Smooth muscle cell (in vitro differentiated cells): ENCODE results near the gene ZNF629. TPM values are rescaled to one million over a fixed set of nuclear protein-coding genes. Genes with fewer than 3 reads are reported as not detected.

Experiments used
- DNase-seq: peaks from one replicate; lab custom pipeline; 2025; ENCODE audit not compliant: unreplicated experiment; lab: John Stamatoyannopoulos, UW
- H2AFZ ChIP-seq: fragments of 200-600 bp; sonication (generic); 2 replicates; pipeline ENCODE4 v1.6.0; 2016; ENCODE audit warnings: antibody characterized with exemption, low read depth, mild to moderate bottlenecking
- H3F3A ChIP-seq: fragments of 200-600 bp; sonication (generic); 2 replicates; pipeline ENCODE4 v1.6.0; 2017; ENCODE audit warnings: antibody characterized with exemption, low read depth
- H3K27ac ChIP-seq: fragments of 200-600 bp; sonication (generic); 2 replicates; pipeline ENCODE4 v1.5.1; 2016; ENCODE audit warnings: low read depth, mild to moderate bottlenecking
- H3K27me3 ChIP-seq: fragments of 200-600 bp; sonication (generic); 2 replicates; pipeline ENCODE4 v1.6.1; 2016; ENCODE audit warnings: low read depth, mild to moderate bottlenecking
- H3K36me3 ChIP-seq: fragments of 200-600 bp; sonication (generic); 2 replicates; pipeline ENCODE4 v1.5.1; 2016; ENCODE audit warnings: low read depth
- H3K4me1 ChIP-seq: fragments of 200-600 bp; sonication (generic); 2 replicates; pipeline ENCODE4 v1.5.1; 2016; ENCODE audit warnings: low read depth
- H3K4me2 ChIP-seq: fragments of 200-600 bp; sonication (generic); 2 replicates; pipeline ENCODE4 v1.6.0; 2016; ENCODE audit warnings: mild to moderate bottlenecking
- H3K4me3 ChIP-seq: fragments of 200-600 bp; sonication (generic); 2 replicates; pipeline ENCODE4 v1.5.1; 2016; ENCODE audit warnings: mild to moderate bottlenecking
- H3K79me2 ChIP-seq: fragments of 200-600 bp; sonication (generic); 2 replicates; pipeline ENCODE4 v1.6.0; 2016; ENCODE audit warnings: low read depth, mild to moderate bottlenecking
- H3K9ac ChIP-seq: fragments of 200-600 bp; sonication (generic); 2 replicates; pipeline ENCODE4 v1.6.0; 2016; ENCODE audit warnings: low read depth
- H3K9me3 ChIP-seq: fragments of 200-600 bp; sonication (generic); replicated peaks from 2 replicates; pipeline ENCODE4 v1.5.1; 2016; ENCODE audit warnings: low read depth
- H4K20me1 ChIP-seq: fragments of 200-600 bp; sonication (generic); 2 replicates; pipeline ENCODE4 v1.6.0; 2016; ENCODE audit warnings: low read depth
- whole genome bisulfite sequencing: methylation state at CpG from one replicate; pipeline ENCODE4 v1.1.7; 2016; ENCODE audit warnings: low lambda C conversion rate; 5-methylcytosine and 5-hydroxymethylcytosine counted together
- polyA plus RNA-seq: library from polyadenylated mRNA; unstranded; fragments of >200 nt; fragmentation: Nextera tagmentation; extraction: Ambion mirVana; gene quantifications from 2 replicates; pipeline ENCODE4 v1.2.1, GENCODE V29; 2016
- total RNA-seq: library from RNA; depleted of rRNA; stranded (reverse); fragments of >200 nt; gene quantifications from 2 replicates; pipeline ENCODE4 v1.2.3, GENCODE V29; 2014
- TF ChIP-seq, protein P1 (sequence below): fragments of 200-600 bp; sonication (generic); IDR thresholded peaks from 2 replicates; pipeline ENCODE4 v1.5.1; 2017; ENCODE audit warnings: borderline replicate concordance, mild to moderate bottlenecking, antibody characterized with exemption; ENCODE audit not compliant: insufficient read depth, poor library complexity, severe bottlenecking

The ZNF629 gene
- total and polyA plus RNA-seq, 2 experiments from 2014 or later = 11.6 to 13.4 TPM

DNA sequence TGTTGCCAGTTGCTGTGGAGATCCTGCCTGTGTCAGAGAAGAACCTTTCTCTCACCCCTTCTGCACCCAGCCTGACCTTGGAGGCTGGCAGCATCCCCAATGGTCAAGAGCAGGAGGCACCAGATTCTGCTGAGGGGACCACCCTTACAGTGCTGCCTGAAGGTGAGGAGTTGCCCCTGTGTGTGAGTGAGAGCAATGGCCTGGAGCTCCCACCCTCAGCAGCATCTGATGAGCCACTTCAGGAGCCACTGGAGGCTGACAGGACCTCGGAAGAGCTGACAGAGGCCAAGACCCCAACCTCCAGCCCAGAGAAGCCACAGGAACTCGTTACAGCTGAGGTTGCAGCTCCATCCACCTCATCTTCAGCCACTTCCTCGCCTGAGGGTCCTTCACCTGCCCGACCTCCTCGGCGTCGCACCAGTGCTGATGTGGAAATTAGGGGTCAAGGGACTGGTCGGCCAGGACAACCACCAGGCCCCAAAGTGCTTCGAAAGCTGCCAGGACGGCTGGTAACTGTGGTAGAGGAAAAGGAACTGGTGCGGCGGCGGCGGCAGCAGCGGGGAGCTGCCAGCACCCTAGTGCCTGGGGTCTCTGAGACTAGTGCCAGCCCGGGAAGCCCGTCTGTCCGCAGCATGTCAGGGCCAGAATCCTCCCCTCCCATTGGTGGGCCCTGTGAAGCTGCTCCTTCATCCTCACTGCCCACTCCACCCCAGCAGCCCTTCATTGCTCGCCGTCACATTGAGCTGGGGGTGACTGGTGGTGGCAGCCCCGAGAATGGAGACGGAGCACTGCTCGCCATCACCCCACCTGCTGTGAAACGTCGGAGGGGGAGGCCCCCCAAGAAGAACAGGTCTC is 49.0 kb downstream of the ZNF629 start:
- Histone ChIP-seq H3K36me3 (peaks cover 18% of the 10 kb centered on the region), H3K4me2 (no peak overlapping the region), H4K20me1 (peaks cover 12% of the 10 kb centered on the region), H2AFZ (no peak overlapping the region), H3K27me3 (no peaks in the 10 kb centered on the region), H3F3A (peaks cover 3% of the 10 kb centered on the region), H3K79me2 (no peaks in the 10 kb centered on the region), H3K4me1 (peaks cover 4% of the 10 kb centered on the region), H3K9me3 (no peaks in the 10 kb centered on the region), H3K9ac (no peak overlapping the region), H3K27ac (no peak overlapping the region), H3K4me3 (no peak overlapping the region)
- DNase-seq = no peak
- TF ChIP-seq, protein P1, sequence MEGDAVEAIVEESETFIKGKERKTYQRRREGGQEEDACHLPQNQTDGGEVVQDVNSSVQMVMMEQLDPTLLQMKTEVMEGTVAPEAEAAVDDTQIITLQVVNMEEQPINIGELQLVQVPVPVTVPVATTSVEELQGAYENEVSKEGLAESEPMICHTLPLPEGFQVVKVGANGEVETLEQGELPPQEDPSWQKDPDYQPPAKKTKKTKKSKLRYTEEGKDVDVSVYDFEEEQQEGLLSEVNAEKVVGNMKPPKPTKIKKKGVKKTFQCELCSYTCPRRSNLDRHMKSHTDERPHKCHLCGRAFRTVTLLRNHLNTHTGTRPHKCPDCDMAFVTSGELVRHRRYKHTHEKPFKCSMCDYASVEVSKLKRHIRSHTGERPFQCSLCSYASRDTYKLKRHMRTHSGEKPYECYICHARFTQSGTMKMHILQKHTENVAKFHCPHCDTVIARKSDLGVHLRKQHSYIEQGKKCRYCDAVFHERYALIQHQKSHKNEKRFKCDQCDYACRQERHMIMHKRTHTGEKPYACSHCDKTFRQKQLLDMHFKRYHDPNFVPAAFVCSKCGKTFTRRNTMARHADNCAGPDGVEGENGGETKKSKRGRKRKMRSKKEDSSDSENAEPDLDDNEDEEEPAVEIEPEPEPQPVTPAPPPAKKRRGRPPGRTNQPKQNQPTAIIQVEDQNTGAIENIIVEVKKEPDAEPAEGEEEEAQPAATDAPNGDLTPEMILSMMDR = no peak
- 98% methylated on average over 25 of the region's 25 CpGs for WGBS

DNA sequence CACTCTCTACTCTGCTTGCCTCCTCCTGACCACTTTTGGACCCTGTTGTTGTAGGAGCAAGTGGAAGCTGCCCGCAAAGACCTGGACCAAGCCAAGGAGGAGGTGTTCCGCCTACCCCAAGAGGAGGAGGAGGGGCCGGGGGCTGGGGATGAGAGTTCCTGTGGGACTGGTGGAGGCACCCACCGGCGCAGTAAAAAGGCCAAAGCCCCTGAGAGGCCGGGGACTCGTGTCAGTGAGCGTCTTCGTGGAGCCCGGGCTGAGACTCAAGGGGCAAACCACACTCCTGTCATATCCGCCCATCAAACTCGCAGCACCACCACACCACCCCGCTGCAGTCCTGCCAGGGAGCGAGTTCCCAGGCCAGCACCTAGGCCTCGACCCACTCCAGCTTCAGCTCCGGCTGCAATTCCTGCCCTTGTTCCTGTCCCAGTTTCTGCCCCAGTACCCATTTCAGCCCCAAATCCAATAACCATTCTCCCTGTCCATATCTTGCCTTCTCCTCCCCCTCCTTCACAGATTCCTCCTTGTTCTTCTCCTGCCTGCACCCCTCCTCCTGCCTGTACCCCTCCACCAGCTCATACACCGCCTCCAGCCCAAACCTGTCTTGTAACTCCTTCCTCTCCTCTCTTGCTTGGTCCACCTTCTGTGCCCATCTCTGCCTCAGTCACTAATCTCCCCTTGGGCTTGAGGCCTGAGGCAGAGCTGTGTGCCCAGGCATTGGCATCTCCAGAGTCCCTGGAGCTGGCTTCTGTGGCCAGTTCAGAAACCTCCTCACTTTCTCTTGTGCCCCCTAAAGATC is 49.8 kb downstream of the ZNF629 start:
- TF ChIP-seq, protein P1 = no peak
- Histone ChIP-seq H3K27me3 (no peaks in the 10 kb centered on the region), H3K9ac (no peak overlapping the region), H3K79me2 (no peaks in the 10 kb centered on the region), H3F3A (peaks cover 3% of the 10 kb centered on the region), H4K20me1 (peaks cover 12% of the 10 kb centered on the region), H3K4me2 (no peak overlapping the region), H3K27ac (no peak overlapping the region), H3K4me3 (no peak overlapping the region), H3K4me1 (peaks cover 4% of the 10 kb centered on the region), H3K9me3 (no peaks in the 10 kb centered on the region), H3K36me3 (peaks cover 18% of the 10 kb centered on the region), H2AFZ (no peak overlapping the region)
- no peak for DNase-seq
- 95% methylated on average over 17 of the region's 17 CpGs for WGBS

DNA sequence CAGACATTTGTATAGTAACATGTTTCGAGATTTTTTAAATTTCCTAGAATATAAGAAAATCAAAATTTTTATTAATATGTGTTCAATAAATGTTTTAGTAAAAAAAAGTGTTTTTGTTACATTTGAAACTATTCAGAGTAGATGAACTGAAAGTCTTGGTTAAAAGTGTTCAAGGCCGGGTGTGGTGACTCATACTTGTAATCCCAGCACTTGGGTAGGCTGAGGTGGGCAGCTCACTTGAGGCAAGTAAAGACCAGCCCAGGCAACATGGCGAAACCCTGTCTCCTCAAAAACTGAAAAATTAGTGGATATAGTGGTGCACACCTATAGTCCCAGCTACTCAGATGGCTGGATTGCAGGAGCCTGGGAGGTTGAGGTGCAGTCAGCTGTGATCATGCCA is 55.6 kb downstream of the ZNF629 start:
- WGBS = 78% methylated on average over 3 of the region's 3 CpGs
- H2AFZ ChIP-seq = no peak overlapping the region
- TF ChIP-seq, protein P1 = no peak

More for the DNA sequence above, 55.6 kb downstream of the ZNF629 start:
- peaks cover 18% of the 10 kb centered on the region for H3K79me2 ChIP-seq
- H3K27me3 ChIP-seq = no peaks in the 10 kb centered on the region
- peaks cover 33% of the 10 kb centered on the region for H3K36me3 ChIP-seq
- DNase-seq = no peak
- H3K4me2 ChIP-seq = no peak overlapping the region
- no peak overlapping the region for H3K9ac ChIP-seq
- H3K9me3 ChIP-seq = no peaks in the 10 kb centered on the region
- no peaks in the 10 kb centered on the region for H3F3A ChIP-seq
- no peak overlapping the region for H3K4me3 ChIP-seq
- H3K4me1 ChIP-seq = no peaks in the 10 kb centered on the region
- peaks cover 10% of the 10 kb centered on the region for H4K20me1 ChIP-seq
- H3K27ac ChIP-seq = no peak overlapping the region
